Tibial nerve (tissue), 4 donors: ENCODE measurements around the gene MGMT.

Experiments used
- CTCF ChIP-seq, 5 experiments: fragments of 200-600 bp in 3 of 5; fragments of 450-650 bp in 2 of 5; sonication (generic) in 3 of 5; IDR thresholded peaks; one replicate each; pipeline ENCODE4 v1.5.1; 2016 to 2019; ENCODE audit warnings: antibody characterized with exemption in 5 of 5, mild to moderate bottlenecking in 3 of 5, moderate library complexity in 2 of 5
- EP300 ChIP-seq, 2 donors: sonication (generic); formaldehyde crosslinking; IDR thresholded peaks; one replicate each; pipeline ENCODE4 v1.6.1; 2017; ENCODE audit warnings: antibody characterized with exemption in 2 of 2, mild to moderate bottlenecking in 1 of 2
- POLR2A ChIP-seq, 2 donors: fragments of 450-650 bp; IDR thresholded peaks; one replicate each; pipeline ENCODE4 v1.6.1; 2017; ENCODE audit warnings: antibody characterized with exemption in 2 of 2, mild to moderate bottlenecking in 2 of 2, moderate library complexity in 2 of 2

GRCh38 chr10:129517680-129518057, 50.6 kb downstream of the MGMT start:
- TF ChIP-seq EP300 (IDR thresholded peaks at IDR 0.05) (no peak), CTCF (IDR thresholded peaks at IDR 0.05) (no peak), POLR2A (IDR thresholded peaks at IDR 0.05) (no peak)
